ENCODE results near the gene HAX1. TPM values are rescaled to one million over a fixed set of nuclear protein-coding genes. Genes with fewer than 3 reads are reported as not detected.
A peak's percentile ranks its signal among the peaks of the same experiment; 100 is the strongest.

Gene HAX1
- total RNA-seq, 1 donor from 2014 or later: 82.2 TPM

DNA sequence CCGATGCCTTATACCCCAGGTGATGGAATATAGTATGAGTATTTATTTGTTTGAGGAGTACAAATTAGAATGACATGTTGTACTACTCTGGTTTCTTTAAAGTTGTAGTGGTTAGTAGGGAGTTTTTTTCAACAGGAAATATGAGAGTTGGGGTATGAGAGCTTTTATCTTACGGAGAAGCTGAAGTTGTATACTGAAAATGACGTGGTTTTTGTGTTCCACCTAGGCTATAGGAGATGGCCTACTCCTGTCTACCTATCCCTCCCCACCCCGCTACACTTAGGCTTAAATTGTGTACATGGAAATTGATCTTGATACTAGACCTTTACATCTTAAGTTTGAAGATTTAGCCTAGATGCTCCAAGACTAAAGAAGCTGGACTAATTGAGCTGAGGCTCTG, 6.8 kb upstream of the HAX1 start:
- Histone ChIP-seq H3K27ac (ENCODE audit: low read depth, low read length) (no peak overlapping the region), H3K79me2 (ENCODE audit: insufficient read depth, low read length) (peaks cover 28% of the 10 kb centered on the region), H3K36me3 (ENCODE audit: insufficient read depth, low read length) (peaks cover 71% of the 10 kb centered on the region), H3K4me3 (ENCODE audit: insufficient read depth, low read depth, low read length) (no peak overlapping the region), H4K20me1 (ENCODE audit: insufficient read depth, low read length) (peaks cover 53% of the 10 kb centered on the region), H3K4me2 (ENCODE audit: low read length) (no peak overlapping the region), H2AFZ (ENCODE audit: low read depth, low read length) (no peak overlapping the region), H3K27me3 (ENCODE audit: insufficient read depth, low read length) (no peaks in the 10 kb centered on the region), H3K9me3 (ENCODE audit: insufficient read depth, low read depth, low read length) (no peaks in the 10 kb centered on the region), H3K4me1 (ENCODE audit: insufficient read depth, low read length) (peaks cover 9% of the 10 kb centered on the region), H3K9ac (ENCODE audit: low read length) (no peak overlapping the region)
- TF ChIP-seq, protein P1, sequence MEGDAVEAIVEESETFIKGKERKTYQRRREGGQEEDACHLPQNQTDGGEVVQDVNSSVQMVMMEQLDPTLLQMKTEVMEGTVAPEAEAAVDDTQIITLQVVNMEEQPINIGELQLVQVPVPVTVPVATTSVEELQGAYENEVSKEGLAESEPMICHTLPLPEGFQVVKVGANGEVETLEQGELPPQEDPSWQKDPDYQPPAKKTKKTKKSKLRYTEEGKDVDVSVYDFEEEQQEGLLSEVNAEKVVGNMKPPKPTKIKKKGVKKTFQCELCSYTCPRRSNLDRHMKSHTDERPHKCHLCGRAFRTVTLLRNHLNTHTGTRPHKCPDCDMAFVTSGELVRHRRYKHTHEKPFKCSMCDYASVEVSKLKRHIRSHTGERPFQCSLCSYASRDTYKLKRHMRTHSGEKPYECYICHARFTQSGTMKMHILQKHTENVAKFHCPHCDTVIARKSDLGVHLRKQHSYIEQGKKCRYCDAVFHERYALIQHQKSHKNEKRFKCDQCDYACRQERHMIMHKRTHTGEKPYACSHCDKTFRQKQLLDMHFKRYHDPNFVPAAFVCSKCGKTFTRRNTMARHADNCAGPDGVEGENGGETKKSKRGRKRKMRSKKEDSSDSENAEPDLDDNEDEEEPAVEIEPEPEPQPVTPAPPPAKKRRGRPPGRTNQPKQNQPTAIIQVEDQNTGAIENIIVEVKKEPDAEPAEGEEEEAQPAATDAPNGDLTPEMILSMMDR (IDR thresholded peaks at IDR 0.05; ENCODE audit: insufficient read depth, low read depth, low read length): no peak
- TF ChIP-seq EZH2 (IDR thresholded peaks at IDR 0.05; ENCODE audit: insufficient read depth, low read length): no peak
- Mint-ChIP-seq H3K36me3 (ENCODE audit: low read depth, unreplicated experiment) (peaks cover 26% of the 10 kb centered on the region), H3K27me3 (ENCODE audit: low read depth, unreplicated experiment) (no peaks in the 10 kb centered on the region), H3K9me3 (ENCODE audit: unreplicated experiment) (no peaks in the 10 kb centered on the region), H3K4me3 (ENCODE audit: unreplicated experiment) (no peak overlapping the region), H3K4me1 (ENCODE audit: low read depth, unreplicated experiment) (peaks cover 20% of the 10 kb centered on the region), H3K27ac (ENCODE audit: unreplicated experiment) (no peak overlapping the region)
- DNase-seq (ENCODE audit: low read depth) (no peak), FAIRE-seq (no peak)

DNA sequence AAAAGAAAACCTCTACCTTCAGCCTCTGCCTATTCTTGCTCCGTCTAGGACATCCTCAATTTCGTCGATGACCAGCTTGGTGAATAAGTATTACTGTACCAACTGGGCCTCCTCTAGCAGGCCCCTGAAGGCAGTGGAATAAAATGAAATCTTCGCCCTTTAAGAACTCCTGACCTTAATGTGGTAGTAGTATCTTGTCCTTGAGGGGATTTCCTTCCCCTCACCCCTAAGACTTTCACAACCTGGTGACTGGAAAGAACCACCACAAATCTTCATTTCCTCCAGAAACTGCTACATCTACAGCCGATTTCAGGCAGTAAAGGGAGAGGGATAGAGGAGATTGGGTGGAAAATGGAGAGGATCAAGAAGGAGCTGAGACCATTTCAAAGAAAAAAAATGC, 1.6 kb upstream of the HAX1 start:
- H3K4me1 Mint-ChIP-seq (ENCODE audit: low read depth, unreplicated experiment): peaks cover 11% of the 10 kb centered on the region
- Histone ChIP-seq H4K20me1 (ENCODE audit: insufficient read depth, low read length) (peaks cover 6% of the 10 kb centered on the region), H3K4me1 (ENCODE audit: insufficient read depth, low read length) (peaks cover 6% of the 10 kb centered on the region), H3K4me3 (ENCODE audit: insufficient read depth, low read depth, low read length) (no peak overlapping the region), H3K27me3 (ENCODE audit: insufficient read depth, low read length) (no peaks in the 10 kb centered on the region), H3K27ac (ENCODE audit: low read depth, low read length) (no peak overlapping the region), H2AFZ (ENCODE audit: low read depth, low read length) (no peak overlapping the region), H3K9ac (ENCODE audit: low read length) (no peak overlapping the region), H3K4me2 (ENCODE audit: low read length) (no peak overlapping the region), H3K9me3 (ENCODE audit: insufficient read depth, low read depth, low read length) (no peaks in the 10 kb centered on the region), H3K36me3 (ENCODE audit: insufficient read depth, low read length) (peaks cover 34% of the 10 kb centered on the region), H3K79me2 (ENCODE audit: insufficient read depth, low read length) (peaks cover 13% of the 10 kb centered on the region)
- H3K9me3 Mint-ChIP-seq (ENCODE audit: unreplicated experiment): no peaks in the 10 kb centered on the region
- peak overlapping the region; percentile 66 for H3K27ac Mint-ChIP-seq (ENCODE audit: unreplicated experiment)
- H3K36me3 Mint-ChIP-seq (ENCODE audit: low read depth, unreplicated experiment): peaks cover 15% of the 10 kb centered on the region
- H3K4me3 Mint-ChIP-seq (ENCODE audit: unreplicated experiment): peak overlapping the region; percentile 65
- TF ChIP-seq, protein P1 (IDR thresholded peaks at IDR 0.05; ENCODE audit: insufficient read depth, low read depth, low read length): no peak
- no peak for TF ChIP-seq EZH2 (IDR thresholded peaks at IDR 0.05; ENCODE audit: insufficient read depth, low read length)
- FAIRE-seq (no peak), DNase-seq (ENCODE audit: low read depth) (no peak)
- H3K27me3 Mint-ChIP-seq (ENCODE audit: low read depth, unreplicated experiment): no peaks in the 10 kb centered on the region

DNA sequence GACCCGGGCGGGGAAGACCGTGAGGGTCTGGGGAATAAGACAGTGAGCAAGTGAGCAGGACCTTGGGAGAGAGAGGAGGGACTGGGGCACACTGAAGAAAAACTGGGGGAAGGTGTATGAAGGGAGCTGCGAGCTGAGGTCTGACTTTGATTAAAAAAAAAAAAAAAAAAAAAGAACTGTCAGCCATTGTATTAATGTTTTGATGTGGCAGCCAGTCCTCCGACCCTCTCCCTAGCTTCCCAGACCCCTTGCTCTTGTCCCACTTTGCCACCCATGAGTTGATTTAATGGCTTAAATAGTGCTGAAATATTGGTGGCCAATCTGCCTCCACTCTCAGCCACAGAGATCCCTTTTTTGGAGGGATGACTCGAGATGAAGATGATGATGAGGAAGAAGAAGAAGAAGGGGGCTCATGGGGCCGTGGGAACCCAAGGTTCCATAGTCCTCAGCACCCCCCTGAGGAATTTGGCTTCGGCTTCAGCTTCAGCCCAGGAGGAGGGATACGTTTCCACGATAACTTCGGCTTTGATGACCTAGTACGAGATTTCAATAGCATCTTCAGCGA, 652 bp downstream of the HAX1 start:
- H3K9me3 ChIP-seq (ENCODE audit: insufficient read depth, low read depth, low read length): no peaks in the 10 kb centered on the region
- no peaks in the 10 kb centered on the region for H3K9me3 Mint-ChIP-seq (ENCODE audit: unreplicated experiment)
- peaks cover 24% of the 10 kb centered on the region for H3K36me3 ChIP-seq (ENCODE audit: insufficient read depth, low read length)
- FAIRE-seq (no peak), DNase-seq (ENCODE audit: low read depth) (no peak)
- H3K4me1 Mint-ChIP-seq (ENCODE audit: low read depth, unreplicated experiment): peaks cover 11% of the 10 kb centered on the region
- H3K4me3 ChIP-seq (ENCODE audit: insufficient read depth, low read depth, low read length): peak overlapping the region; percentile 97
- peak overlapping the region; percentile 83 for H3K27ac ChIP-seq (ENCODE audit: low read depth, low read length)
- peaks cover 6% of the 10 kb centered on the region for H3K4me1 ChIP-seq (ENCODE audit: insufficient read depth, low read length)
- H3K9ac ChIP-seq (ENCODE audit: low read length): peak overlapping the region; percentile 96
- H3K36me3 Mint-ChIP-seq (ENCODE audit: low read depth, unreplicated experiment): peaks cover 17% of the 10 kb centered on the region
- H3K79me2 ChIP-seq (ENCODE audit: insufficient read depth, low read length): peaks cover 13% of the 10 kb centered on the region
- no peaks in the 10 kb centered on the region for H3K27me3 ChIP-seq (ENCODE audit: insufficient read depth, low read length)
- peak overlapping the region; percentile 99 for H3K4me3 Mint-ChIP-seq (ENCODE audit: unreplicated experiment)
- no peak for TF ChIP-seq EZH2 (IDR thresholded peaks at IDR 0.05; ENCODE audit: insufficient read depth, low read length)
- TF ChIP-seq, protein P1 (IDR thresholded peaks at IDR 0.05; ENCODE audit: insufficient read depth, low read depth, low read length): no peak
- peak overlapping the region; percentile 99 for H3K27ac Mint-ChIP-seq (ENCODE audit: unreplicated experiment)
- H4K20me1 ChIP-seq (ENCODE audit: insufficient read depth, low read length): no peaks in the 10 kb centered on the region
- no peaks in the 10 kb centered on the region for H3K27me3 Mint-ChIP-seq (ENCODE audit: low read depth, unreplicated experiment)
- peak overlapping the region; percentile 91 for H2AFZ ChIP-seq (ENCODE audit: low read depth, low read length)
- H3K4me2 ChIP-seq (ENCODE audit: low read length): peak overlapping the region; percentile 99

Measured in astrocyte (in vitro differentiated cells and primary cell).